Lung (tissue), 12 donors: ENCODE measurements around the gene IGFBP3. TPM values are rescaled to one million over a fixed set of nuclear protein-coding genes. Genes with fewer than 3 reads are reported as not detected.
"Not testable (repeated sequence)": the region's sequence is repeated elsewhere in the genome, so short reads cannot be mapped to it uniquely, and the experiment has no call there.

ENCODE experiments used
- ATAC-seq: fragments of 200-7000 bp; cut with Tn5 transposase; one replicate; pipeline ENCODE4 v1.9.1; 2020; ENCODE audit warnings: moderate number of reproducible peaks; ENCODE audit not compliant: insufficient read depth, low FRiP score
- DNase-seq, 3 donors: peaks; one replicate each; pipeline ENCODE4 v3.0.0-alpha.2; 2013 to 2017
- H3K27ac ChIP-seq, 2 donors: one replicate each; pipeline ENCODE4 v1.5.1; 2013; ENCODE audit warnings: mild to moderate bottlenecking in 2 of 2, moderate library complexity in 2 of 2, control low read depth in 1 of 2, inconsistent platforms in 1 of 2, low read depth in 1 of 2, low read length in 1 of 2
- H3K27me3 ChIP-seq, 3 donors: one replicate each; pipeline ENCODE4 v1.5.1; 2013; ENCODE audit warnings: low read length in 2 of 3; ENCODE audit not compliant: control insufficient read depth in 3 of 3, insufficient read depth in 3 of 3
- H3K36me3 ChIP-seq, 4 donors: one replicate each; pipeline ENCODE4 v1.5.1; 2013; ENCODE audit warnings: low read length in 4 of 4, mild to moderate bottlenecking in 1 of 4, moderate library complexity in 1 of 4; ENCODE audit not compliant: control insufficient read depth in 4 of 4, insufficient read depth in 4 of 4
- H3K4me1 ChIP-seq, 5 donors: one replicate each; pipeline ENCODE4 v1.5.1; 2013; ENCODE audit warnings: low read length in 5 of 5, mild to moderate bottlenecking in 2 of 5, moderate library complexity in 1 of 5; ENCODE audit not compliant: control insufficient read depth in 5 of 5, insufficient read depth in 5 of 5
- H3K4me3 ChIP-seq: one replicate; pipeline ENCODE4 v1.5.1; 2013; ENCODE audit warnings: mild to moderate bottlenecking, control low read depth, moderate library complexity
- H3K9ac ChIP-seq, 2 donors: one replicate each; pipeline ENCODE4 v1.5.1; 2013; ENCODE audit warnings: low read length in 2 of 2, control low read depth in 1 of 2; ENCODE audit not compliant: insufficient read depth in 1 of 2
- H3K9me3 ChIP-seq, 4 donors: one replicate each; pipeline ENCODE4 v1.5.1; 2013; ENCODE audit warnings: low read length in 3 of 4, mild to moderate bottlenecking in 1 of 4, moderate library complexity in 1 of 4; ENCODE audit not compliant: control insufficient read depth in 4 of 4, insufficient read depth in 3 of 4
- WGBS, 2 donors: extraction: QIAGEN DNeasy Blood & Tissue Kit; methylation state at CpG; one replicate each; pipeline ENCODE4 v1.1.7; 2013; 5-methylcytosine and 5-hydroxymethylcytosine counted together
- polyA plus RNA-seq, 2 donors: library from polyadenylated mRNA; stranded (reverse); fragments of 200-250 nt; gene quantifications; one replicate each; pipeline ENCODE4 v1.2.1, GENCODE V29; 2013
- total RNA-seq, 2 donors: library from RNA; depleted of rRNA in 1 of 2; stranded (reverse); fragments of >200 nt in 1 of 2; gene quantifications; one replicate each; pipeline ENCODE4 v1.2.1, GENCODE V29; 2014 to 2021
- TF ChIP-seq, protein P1 (sequence below): IDR thresholded peaks from 2 replicates; pipeline ENCODE4 v1.5.1; 2012; ENCODE audit warnings: mild to moderate bottlenecking; ENCODE audit errors: control extremely low read depth, extremely low read depth
- donor health status: control.
- donor health status: control.
- donor health status: Bipolar disorder and iron deficiency.
- donor health status: healthy.
- donor health status: DM: yes; HTN: yes; CAD: no.

Gene IGFBP3
- total and polyA plus RNA-seq, 4 donors: 29.2 to 76.5 (median 58.4) TPM

DNA sequence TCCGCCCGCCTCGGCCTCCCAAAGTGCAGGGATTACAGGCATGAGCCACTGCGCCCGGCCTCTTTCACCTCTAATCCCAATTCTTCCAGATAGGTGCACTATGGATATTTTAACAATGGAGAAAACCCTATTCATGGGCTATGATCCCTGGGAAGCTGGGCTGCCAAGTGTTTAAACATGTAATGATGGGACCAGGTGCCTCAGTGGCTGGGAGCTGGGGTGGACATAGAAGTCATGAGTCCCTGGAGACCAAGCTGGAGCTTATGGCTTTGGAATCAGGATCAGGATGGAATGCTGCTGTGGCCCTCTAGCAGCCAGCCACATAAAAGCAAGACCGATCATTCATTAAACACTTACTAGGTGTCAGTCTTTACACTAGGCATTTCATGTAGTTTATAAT lies 41.8 kb upstream of the IGFBP3 start:
- ATAC-seq: no peak
- H3K4me1 ChIP-seq: no peaks in the 10 kb centered on the region
- no peak overlapping the region for H3K9ac ChIP-seq
- H3K27me3 ChIP-seq: no peaks in the 10 kb centered on the region
- no peak for DNase-seq
- H3K36me3 ChIP-seq: no peaks in the 10 kb centered on the region
- peaks cover 0 to 2% (median 0%) of the 10 kb centered on the region in 4 donors for H3K9me3 ChIP-seq
- H3K4me3 ChIP-seq: no peak overlapping the region
- TF ChIP-seq, protein P1, sequence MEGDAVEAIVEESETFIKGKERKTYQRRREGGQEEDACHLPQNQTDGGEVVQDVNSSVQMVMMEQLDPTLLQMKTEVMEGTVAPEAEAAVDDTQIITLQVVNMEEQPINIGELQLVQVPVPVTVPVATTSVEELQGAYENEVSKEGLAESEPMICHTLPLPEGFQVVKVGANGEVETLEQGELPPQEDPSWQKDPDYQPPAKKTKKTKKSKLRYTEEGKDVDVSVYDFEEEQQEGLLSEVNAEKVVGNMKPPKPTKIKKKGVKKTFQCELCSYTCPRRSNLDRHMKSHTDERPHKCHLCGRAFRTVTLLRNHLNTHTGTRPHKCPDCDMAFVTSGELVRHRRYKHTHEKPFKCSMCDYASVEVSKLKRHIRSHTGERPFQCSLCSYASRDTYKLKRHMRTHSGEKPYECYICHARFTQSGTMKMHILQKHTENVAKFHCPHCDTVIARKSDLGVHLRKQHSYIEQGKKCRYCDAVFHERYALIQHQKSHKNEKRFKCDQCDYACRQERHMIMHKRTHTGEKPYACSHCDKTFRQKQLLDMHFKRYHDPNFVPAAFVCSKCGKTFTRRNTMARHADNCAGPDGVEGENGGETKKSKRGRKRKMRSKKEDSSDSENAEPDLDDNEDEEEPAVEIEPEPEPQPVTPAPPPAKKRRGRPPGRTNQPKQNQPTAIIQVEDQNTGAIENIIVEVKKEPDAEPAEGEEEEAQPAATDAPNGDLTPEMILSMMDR: no peak
- 96 to 98% methylated on average over 6 of the region's 6 CpGs for WGBS, 2 donors
- no peak overlapping the region for H3K27ac ChIP-seq

DNA sequence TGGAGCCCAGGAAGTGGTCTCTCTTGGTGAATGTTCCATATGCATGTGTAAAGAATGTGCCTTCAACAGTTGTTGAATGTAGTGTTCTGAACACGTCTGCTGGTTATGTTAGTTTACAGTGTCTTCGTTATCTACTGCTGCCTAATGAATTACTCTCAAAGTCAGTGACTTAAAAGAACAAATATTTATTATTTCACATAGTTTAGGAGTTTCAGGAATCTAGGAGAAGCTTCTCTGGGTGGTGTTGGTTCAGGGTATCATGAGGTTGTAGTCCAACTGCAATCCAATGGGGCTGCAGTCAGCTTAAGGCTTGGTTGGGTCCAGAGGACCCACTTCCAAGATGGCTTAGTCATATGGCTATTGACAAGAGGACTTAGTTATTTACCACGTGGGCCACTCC lies 36.6 kb upstream of the IGFBP3 start:
- H3K4me3 ChIP-seq: no peak overlapping the region
- H3K27ac ChIP-seq: no peak overlapping the region
- H3K9ac ChIP-seq: no peak overlapping the region
- ATAC-seq (no peak), DNase-seq (no peak)
- no peaks in the 10 kb centered on the region for H3K27me3 ChIP-seq
- H3K9me3 ChIP-seq: peaks cover 0 to 7% (median 0%) of the 10 kb centered on the region in 4 donors
- WGBS, 2 donors: 73 to 79% methylated on average over 3 of the region's 3 CpGs
- no peaks in the 10 kb centered on the region for H3K4me1 ChIP-seq
- H3K36me3 ChIP-seq: no peaks in the 10 kb centered on the region
- TF ChIP-seq, protein P1: no peak

DNA sequence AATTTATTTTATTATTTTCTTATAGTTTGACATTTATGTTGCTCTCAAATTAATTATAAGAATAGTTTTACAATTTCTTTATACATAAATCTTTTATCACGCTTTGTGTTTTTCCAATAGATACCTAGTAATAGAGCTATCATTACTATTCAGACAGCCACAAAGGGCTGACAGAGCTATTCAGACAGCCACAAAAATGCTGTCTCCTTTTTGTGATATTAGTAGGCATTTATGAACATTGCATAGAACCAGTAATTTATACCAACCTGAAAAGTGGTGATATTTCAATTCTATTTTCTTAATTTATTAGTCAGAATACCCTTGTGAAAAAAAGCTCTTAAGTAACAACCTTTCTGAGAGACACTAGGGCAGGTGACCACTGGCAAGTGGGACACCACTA lies 34.2 kb upstream of the IGFBP3 start:
- Histone ChIP-seq H3K36me3 (no peaks in the 10 kb centered on the region), H3K4me1 (no peaks in the 10 kb centered on the region), H3K9me3 (peaks cover 0 to 7% (median 0%) of the 10 kb centered on the region in 4 donors), H3K27me3 (no peaks in the 10 kb centered on the region), H3K27ac (no peak overlapping the region), H3K9ac (no peak overlapping the region), H3K4me3 (no peak overlapping the region)
- TF ChIP-seq, protein P1: no peak
- WGBS, 2 donors: 92% methylated on average over 1 of the region's 1 CpG
- DNase-seq (no peak), ATAC-seq (no peak)

DNA sequence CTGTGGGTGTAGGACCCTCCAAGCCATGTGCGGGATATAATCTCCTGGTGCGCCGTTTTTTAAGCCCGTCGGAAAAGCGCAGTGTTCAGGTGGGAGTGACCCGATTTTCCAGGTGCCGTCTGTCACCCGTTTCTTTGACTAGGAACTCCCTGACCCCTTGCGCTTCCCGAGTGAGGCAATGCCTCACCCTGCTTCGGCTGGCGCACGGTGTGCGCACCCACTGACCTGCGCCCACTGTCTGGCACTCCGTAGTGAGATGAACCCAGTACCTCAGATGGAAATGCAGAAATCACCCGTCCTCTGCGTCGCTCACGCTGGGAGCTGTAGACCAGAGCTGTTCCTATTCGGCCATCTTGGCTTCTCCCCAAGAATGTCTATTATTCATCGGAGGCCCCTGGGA lies 32.0 kb upstream of the IGFBP3 start:
- not testable (repeated sequence) for H3K36me3 ChIP-seq, H3K27me3 ChIP-seq, ATAC-seq, H3K9me3 ChIP-seq, DNase-seq, H3K4me1 ChIP-seq, H3K27ac ChIP-seq, H3K9ac ChIP-seq, H3K4me3 ChIP-seq
- WGBS, 2 donors: 93 to 96% methylated on average over 23 of the region's 23 CpGs
